K562 (cell line): ENCODE results near the gene FBXO4. TPM values are rescaled to one million over a fixed set of nuclear protein-coding genes. Genes with fewer than 3 reads are reported as not detected.
A peak's percentile ranks its signal among the peaks of the same experiment; 100 is the strongest.

Experiments used
- ATAC-seq: fragments of 200-7000 bp; cut with Tn5 transposase; 3 replicates; pipeline ENCODE4 v1.9.1; 2020; ENCODE audit warnings: moderate library complexity
- BruUV-seq: library from RNA; stranded (reverse); fragments of 400-500 nt; replicated peaks from 2 replicates; lab custom pipeline; 2021; lab: Mats Ljungman, UMichigan
- CTCF ChIA-PET: fragments of 300-600 bp; formaldehyde crosslinking; extraction: SDS; loops from one replicate; lab custom pipeline; 2021; ENCODE audit warnings: low intra/inter-chr PET ratio; lab: Yijun Ruan, JAX
- POLR2A ChIA-PET: fragments of 300-600, 350-650 bp; sonication (Branson Sonifier 250); formaldehyde crosslinking; extraction: SDS; loops from one replicate; lab custom pipeline; 2021; ENCODE audit warnings: antibody characterized with exemption, inconsistent platforms; lab: Yijun Ruan, JAX
- DNase-seq, 4 experiments: peaks; one replicate each; pipeline versions ENCODE4 v3.0.0 to v3.0.0-alpha.2; 2011 to 2018; ENCODE audit warnings: low spot score in 3 of 4, mixed read lengths in 3 of 4; ENCODE audit errors: extremely low read depth in 1 of 4
- FAIRE-seq: peaks from 2 replicates; lab custom pipeline; 2011; peaks lifted over from hg19 to GRCh38; lab: Jason Lieb, UNC
- H2AFZ ChIP-seq: 2 replicates; pipeline ENCODE4 v1.6.0; 2011; ENCODE audit warnings: low read depth, low read length, control low read depth, inconsistent platforms
- H3K27ac ChIP-seq: fragments of 200-600 bp; 3 replicates; pipeline ENCODE4 v1.8.0; 2011; ENCODE audit warnings: low read depth, mild to moderate bottlenecking, control low read depth, inconsistent platforms, low read length, moderate library complexity, mixed read lengths; ENCODE audit errors: extremely low read depth
- H3K27me3 ChIP-seq, 2 experiments: fragments of 300-600 bp in 1 of 2; 2 replicates in 1 of 2; 3 replicates in 1 of 2; pipeline versions ENCODE4 v1.6.0 to v1.8.0; 2011; ENCODE audit warnings: inconsistent platforms in 2 of 2, low read length in 2 of 2, mild to moderate bottlenecking in 1 of 2, mixed read lengths in 1 of 2, moderate library complexity in 1 of 2; ENCODE audit not compliant: control insufficient read depth in 2 of 2, insufficient read depth in 2 of 2
- H3K36me3 ChIP-seq: fragments of 300-600 bp; 3 replicates; pipeline ENCODE4 v1.8.0; 2011; ENCODE audit warnings: mild to moderate bottlenecking, low read length, inconsistent platforms; ENCODE audit not compliant: control insufficient read depth, insufficient read depth
- H3K4me1 ChIP-seq, 2 experiments: fragments of 200-600 bp in 1 of 2; replicated peaks in 1 of 2; 2 replicates in 1 of 2; 3 replicates in 1 of 2; pipeline versions ENCODE4 v1.5.1 to v1.8.0; 2011; ENCODE audit warnings: inconsistent platforms in 2 of 2, low read length in 2 of 2, mild to moderate bottlenecking in 1 of 2, mixed read lengths in 1 of 2, moderate library complexity in 1 of 2; ENCODE audit not compliant: control insufficient read depth in 2 of 2, insufficient read depth in 2 of 2
- H3K4me2 ChIP-seq: 2 replicates; pipeline ENCODE4 v1.6.1; 2011; ENCODE audit warnings: low read length, control low read depth, inconsistent platforms, mixed read lengths; ENCODE audit not compliant: insufficient read depth
- H3K4me3 ChIP-seq: fragments of 200-600 bp; sonication (generic), shearing (Covaris generic); 2 replicates; pipeline ENCODE4 v1.5.1; 2016; ENCODE audit warnings: control low read depth, inconsistent platforms
- H3K79me2 ChIP-seq: fragments of 200-600 bp; 3 replicates; pipeline ENCODE4 v1.8.0; 2011; ENCODE audit warnings: low read length, inconsistent platforms; ENCODE audit not compliant: control insufficient read depth, insufficient read depth
- H3K9ac ChIP-seq, 2 experiments: 2 replicates each; pipeline versions ENCODE4 v1.6.0 to v1.6.1; 2011; ENCODE audit warnings: low read depth in 2 of 2, low read length in 2 of 2, control low read depth in 1 of 2, inconsistent platforms in 1 of 2, mild to moderate bottlenecking in 1 of 2, mixed read lengths in 1 of 2; ENCODE audit not compliant: insufficient read depth in 1 of 2
- H3K9me1 ChIP-seq: one replicate; pipeline ENCODE4 v1.6.0; 2011; ENCODE audit warnings: inconsistent platforms, mild to moderate bottlenecking, low read length, moderate library complexity; ENCODE audit not compliant: control insufficient read depth, insufficient read depth
- H3K9me3 ChIP-seq: replicated peaks from 2 replicates; pipeline ENCODE4 v1.5.1; 2011; ENCODE audit warnings: low read depth, low read length, inconsistent platforms; ENCODE audit not compliant: control insufficient read depth, insufficient read depth
- H4K20me1 ChIP-seq: replicated peaks from 2 replicates; pipeline ENCODE4 v1.6.1; 2011; ENCODE audit warnings: low read length, inconsistent platforms, mixed read lengths; ENCODE audit not compliant: control insufficient read depth, insufficient read depth
- ARID1B ChIP-seq: fragments of 450-650 bp; IDR thresholded peaks from 2 replicates; pipeline ENCODE4 v1.6.1; 2016; ENCODE audit warnings: antibody characterized with exemption, mild to moderate bottlenecking, inconsistent platforms
- DPF2 ChIP-seq: fragments of 450-650 bp; IDR thresholded peaks from 2 replicates; pipeline ENCODE4 v1.6.1; 2016
- HBP1 ChIP-seq: fragments of 450-650 bp; formaldehyde crosslinking; IDR thresholded peaks from 2 replicates; pipeline ENCODE4 v1.4.0; 2022; ENCODE audit warnings: missing genetic modification characterization
- HMBOX1 ChIP-seq: sonication (generic); IDR thresholded peaks from 2 replicates; pipeline ENCODE4 v1.6.1; 2016
- JUND ChIP-seq, 2 experiments: IDR thresholded peaks; 2 replicates in 1 of 2; 3 replicates in 1 of 2; pipeline ENCODE4 v1.6.1; 2011; ENCODE audit warnings: borderline replicate concordance in 2 of 2, low read depth in 2 of 2, low read length in 2 of 2, improper control_type of control experiment in 1 of 2, missing biosample characterization in 1 of 2, missing genetic modification characterization in 1 of 2, missing genetic modification reagents in 1 of 2
- MEIS2 ChIP-seq: fragments of 450-650 bp; IDR thresholded peaks from 2 replicates; pipeline ENCODE4 v1.6.1; 2014; ENCODE audit warnings: mild to moderate bottlenecking; ENCODE audit not compliant: partially characterized antibody
- MYBL2 ChIP-seq, 2 experiments: fragments of 450-650 bp in 1 of 2; sonication (generic) in 1 of 2; formaldehyde crosslinking in 1 of 2; IDR thresholded peaks; 2 replicates each; pipeline versions ENCODE4 v1.6.1 to v1.8.1; 2017 to 2022; ENCODE audit warnings: borderline replicate concordance in 1 of 2, inconsistent platforms in 1 of 2, low read depth in 1 of 2, mild to moderate bottlenecking in 1 of 2, missing genetic modification reagents in 1 of 2, moderate library complexity in 1 of 2
- MYNN ChIP-seq, 2 experiments: sonication (generic); formaldehyde crosslinking in 1 of 2; IDR thresholded peaks; 2 replicates each; pipeline versions ENCODE4 v1.5.0 to v1.6.1; 2016 to 2020; ENCODE audit warnings: antibody characterized with exemption in 1 of 2, missing genetic modification reagents in 1 of 2
- NUFIP1 ChIP-seq: fragments of 450-650 bp; IDR thresholded peaks from 2 replicates; pipeline ENCODE4 v1.6.1; 2018; ENCODE audit not compliant: partially characterized antibody
- POLR2AphosphoS2 ChIP-seq: IDR thresholded peaks from 2 replicates; pipeline ENCODE4 v1.6.1; 2012; ENCODE audit warnings: low read length, improper control_type of control experiment
- RNF219 ChIP-seq: fragments of 250-450 bp; sonication (Bioruptor Pico); IDR thresholded peaks from 2 replicates; pipeline ENCODE4 v1.5.0; 2022; ENCODE audit warnings: mild to moderate bottlenecking
- VEZF1 ChIP-seq: fragments of 200-800 bp; sonication (Bioruptor generic); IDR thresholded peaks from 2 replicates; pipeline ENCODE4 v1.6.1; 2017; ENCODE audit warnings: missing genetic modification characterization, missing compliant biosample characterization
- WGBS: fragments of 100-300 bp; shearing (Covaris generic); methylation state at CpG from one replicate; pipeline ENCODE4 v1.1.6; 2016; ENCODE audit warnings: low coverage, mixed read lengths; ENCODE audit not compliant: insufficient coverage; ENCODE audit errors: missing lambda C conversion rate; 5-methylcytosine and 5-hydroxymethylcytosine counted together
- in situ Hi-C: fragments of 300-500 bp; cut with MboI; formaldehyde crosslinking; loops from 4 replicates; pipeline ENCODE4 v1.15.0; 2018; ENCODE audit warnings: inconsistent platforms, mixed read lengths
- intact Hi-C: fragments of 100-400 bp; cut with micrococcal nuclease; formaldehyde crosslinking; loops from 2 replicates; pipeline ENCODE4 v1.14.2; 2022
- polyA plus RNA-seq, 8 experiments: library from polyadenylated mRNA; depleted of rRNA in 4 of 8; stranded (reverse) in 5 of 8; unstranded in 3 of 8; fragments of >200 nt; fragmentation: Nextera tagmentation in 2 of 8; fragmentation: Illumina TruSeq in 1 of 8; extraction: Ambion mirVana in 2 of 8; extraction: Trizol in 1 of 8; gene quantifications; 2 replicates each; pipeline versions ENCODE4 v1.2.1 to v1.2.3, GENCODE V29; 2011 to 2014; ENCODE audit warnings: inconsistent platforms in 1 of 8, missing spikeins in 1 of 8
- total RNA-seq, 7 experiments: library from RNA; depleted of rRNA in 6 of 7; stranded (reverse); fragments of >200 nt in 6 of 7; fragmentation: Illumina TruSeq in 2 of 7; extraction: Trizol in 2 of 7; gene quantifications; 2 replicates each; pipeline versions ENCODE4 v1.2.1 to v1.2.3, GENCODE V29; 2011 to 2021; ENCODE audit warnings: low replicate concordance in 1 of 7

The FBXO4 gene
- total and polyA plus RNA-seq, 9 of the 15 experiments (the other 6 are each of a cell fraction or from before 2014, with no cell fraction given): 5.9 to 33.4 (median 19.6) TPM

GRCh38 chr5:41891066-41891707 is 33.9 kb upstream of the FBXO4 start:
- H3K9ac ChIP-seq: no peak overlapping the region
- intact Hi-C loops (no loop called here), in situ Hi-C loops (no loop called here)
- peak; percentile 73 for ATAC-seq
- H3K4me3 ChIP-seq: no peak overlapping the region
- BruUV-seq: no TSS peak
- H3K4me2 ChIP-seq: no peak overlapping the region
- no peaks in the 10 kb centered on the region for H3K79me2 ChIP-seq
- no peaks in the 10 kb centered on the region for H3K9me1 ChIP-seq
- 5% methylated on average over 2 of the region's 2 CpGs for WGBS
- peak; percentile 26 for FAIRE-seq
- H3K27ac ChIP-seq: no peak overlapping the region
- H3K27me3 ChIP-seq: no peaks in the 10 kb centered on the region
- no peaks in the 10 kb centered on the region for H3K36me3 ChIP-seq
- H3K9me3 ChIP-seq: no peaks in the 10 kb centered on the region
- no peaks in the 10 kb centered on the region for H4K20me1 ChIP-seq
- peaks cover 7 to 22% of the 10 kb centered on the region in 2 experiments; a peak in 4 of 5 replicates for H3K4me1 ChIP-seq
- ChIA-PET POLR2A (interaction anchor here (0.7 to 1.6 kb wide), 3 partner anchors 8 to 1843 kb away, joined by 3 to 6 read pairs (median 4); partner anchors contain the start of gene RIMOC1), CTCF (no interaction called here)
- H2AFZ ChIP-seq: peak overlapping the region; percentile 70
- DNase-seq: peak in 2 of 4 experiments; percentile 34 to 46
- TF ChIP-seq NUFIP1 (no peak), POLR2AphosphoS2 (no peak), HBP1 (no peak), DPF2 (peak; percentile 17; the same call in 1 of the 2 replicates), ARID1B (0 out of 2 replicates have a peak, but pooled peaks have one; percentile 23), JUND (IDR thresholded peaks at IDR 0.05; ENCODE audit: borderline replicate concordance, low read depth, low read length) (peak; percentile 50; the same call in 1 of the 2 replicates), JUND (tag; IDR thresholded peaks at IDR 0.05; ENCODE audit: borderline replicate concordance, low read depth, low read length) (peak; percentile 42; the same call in 1 of the 3 replicates), HMBOX1 (peak; percentile 61), RNF219 (CRISPR knock-in tag) (no peak), MYBL2 (IDR thresholded peaks at IDR 0.05; ENCODE audit: low read depth) (peak; percentile 63), MYBL2 (CRISPR knock-in tag; IDR thresholded peaks at IDR 0.05; ENCODE audit: borderline replicate concordance) (no peak), MYNN (IDR thresholded peaks at IDR 0.05) (no peak), MYNN (CRISPR knock-in tag; IDR thresholded peaks at IDR 0.05) (no peak), MEIS2 (peak; percentile 5), VEZF1 (CRISPR knock-in tag) (peak; percentile 20; the same call in 1 of the 2 replicates)
